ENCODE results near the gene DKK3.
"Not testable (repeated sequence)": the region's sequence is repeated elsewhere in the genome, so short reads cannot be mapped to it uniquely, and the experiment has no call there.

The DKK3 gene

DNA sequence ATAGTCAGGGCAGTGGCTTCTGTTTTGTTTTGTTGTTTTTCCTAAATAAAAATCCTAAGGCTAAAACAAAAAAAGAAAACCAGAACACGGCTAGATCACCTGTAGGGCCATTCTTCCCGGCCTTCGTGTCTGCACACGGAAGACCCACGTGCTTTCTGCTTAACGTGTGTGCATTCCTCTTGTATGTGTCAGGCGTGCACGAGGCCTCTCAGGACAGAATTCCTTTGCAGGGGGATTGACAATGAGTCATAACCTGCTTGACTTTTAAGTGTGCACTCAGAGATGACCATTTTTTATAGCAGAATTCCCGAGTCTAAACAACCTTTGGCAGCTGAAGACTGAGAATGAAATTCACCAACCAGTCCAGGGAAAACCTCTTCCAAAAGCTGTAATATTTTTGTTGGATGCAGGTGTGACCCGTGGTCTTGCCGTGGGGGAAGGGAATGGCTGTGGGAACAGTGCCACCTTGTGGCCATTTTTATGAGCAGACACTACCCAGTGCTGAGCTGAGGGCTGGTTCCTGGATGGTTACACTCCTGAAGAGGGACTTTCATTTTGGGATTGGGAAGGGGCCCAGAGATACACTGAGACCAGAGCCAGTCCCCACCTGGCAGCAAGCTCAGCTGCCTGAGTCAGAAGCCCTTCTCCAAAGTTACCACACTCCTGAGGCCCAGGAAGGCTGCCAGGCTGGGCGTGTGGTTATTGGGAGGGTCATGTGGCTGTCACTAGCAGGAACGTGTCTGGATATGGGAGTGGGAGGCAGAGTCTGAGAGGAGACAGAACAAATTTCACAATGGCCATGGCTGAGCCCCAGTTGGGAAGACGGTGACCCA is 35.7 kb upstream of the DKK3 start:
- Mint-ChIP-seq H3K36me3 (no peaks in the 10 kb centered on the region), H3K27me3 (no peaks in the 10 kb centered on the region), H3K4me1 (ENCODE audit: low read depth) (peaks cover 4% of the 10 kb centered on the region), H3K4me3 (no peak overlapping the region), H3K9me3 (ENCODE audit: low read depth) (no peaks in the 10 kb centered on the region), H3K27ac (no peak overlapping the region)

DNA sequence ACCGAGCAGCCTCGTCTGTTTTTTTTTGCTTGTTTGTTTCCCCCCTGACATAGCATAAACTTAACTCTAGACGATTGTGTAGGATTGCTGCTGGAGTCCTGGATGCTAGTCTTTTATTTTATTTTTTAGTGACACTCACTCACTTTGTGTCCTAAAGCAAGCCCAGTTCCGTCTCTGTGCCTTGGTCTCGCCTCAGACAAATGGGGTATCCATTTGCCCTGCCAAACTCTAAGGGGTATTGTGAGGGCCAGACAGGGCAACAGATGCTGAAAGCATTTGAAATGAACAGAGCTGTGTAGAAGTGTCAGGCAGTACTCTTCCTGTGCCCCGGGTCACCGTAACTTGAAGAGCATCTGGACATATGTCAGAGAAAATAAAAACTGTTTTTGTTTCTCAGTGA is 34.8 kb upstream of the DKK3 start:
- H3K27ac Mint-ChIP-seq = no peak overlapping the region
- H3K4me1 Mint-ChIP-seq (ENCODE audit: low read depth) = peaks cover 4% of the 10 kb centered on the region
- no peaks in the 10 kb centered on the region for H3K27me3 Mint-ChIP-seq
- H3K4me3 Mint-ChIP-seq = no peak overlapping the region
- no peaks in the 10 kb centered on the region for H3K36me3 Mint-ChIP-seq
- no peaks in the 10 kb centered on the region for H3K9me3 Mint-ChIP-seq (ENCODE audit: low read depth)

DNA sequence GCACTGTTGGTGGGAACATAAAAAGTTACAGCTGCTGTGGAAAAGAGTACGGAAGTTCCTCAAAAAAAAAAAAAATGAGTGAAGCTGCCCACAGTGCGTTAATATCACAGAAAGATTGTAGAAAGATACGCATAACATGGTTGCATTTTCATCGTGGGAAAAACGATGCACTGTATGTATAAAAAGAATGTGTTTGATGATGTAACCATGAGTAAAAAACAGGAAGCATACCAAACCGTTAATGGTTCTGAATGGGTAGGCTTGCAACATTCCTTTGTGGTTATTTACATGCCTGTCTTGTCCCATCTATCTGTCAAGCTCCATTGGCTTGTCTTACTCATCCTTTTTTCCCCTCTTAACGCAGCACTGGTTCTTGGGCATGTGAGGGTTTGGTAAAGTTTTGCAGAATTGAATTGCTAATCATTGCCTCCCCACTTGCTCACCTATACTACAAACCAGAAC is 33.8 kb upstream of the DKK3 start:
- no peaks in the 10 kb centered on the region for H3K27me3 Mint-ChIP-seq
- no peaks in the 10 kb centered on the region for H3K9me3 Mint-ChIP-seq (ENCODE audit: low read depth)
- no peaks in the 10 kb centered on the region for H3K36me3 Mint-ChIP-seq
- H3K27ac Mint-ChIP-seq = no peak overlapping the region
- H3K4me1 Mint-ChIP-seq (ENCODE audit: low read depth) = no peaks in the 10 kb centered on the region
- H3K4me3 Mint-ChIP-seq = no peak overlapping the region

GRCh38 chr11:12040719-12041118 is 32.3 kb upstream of the DKK3 start:
- not testable (repeated sequence) for H3K36me3 Mint-ChIP-seq; H3K27me3 Mint-ChIP-seq; H3K4me1 Mint-ChIP-seq (ENCODE audit: low read depth); H3K27ac Mint-ChIP-seq; H3K9me3 Mint-ChIP-seq (ENCODE audit: low read depth); H3K4me3 Mint-ChIP-seq

DNA sequence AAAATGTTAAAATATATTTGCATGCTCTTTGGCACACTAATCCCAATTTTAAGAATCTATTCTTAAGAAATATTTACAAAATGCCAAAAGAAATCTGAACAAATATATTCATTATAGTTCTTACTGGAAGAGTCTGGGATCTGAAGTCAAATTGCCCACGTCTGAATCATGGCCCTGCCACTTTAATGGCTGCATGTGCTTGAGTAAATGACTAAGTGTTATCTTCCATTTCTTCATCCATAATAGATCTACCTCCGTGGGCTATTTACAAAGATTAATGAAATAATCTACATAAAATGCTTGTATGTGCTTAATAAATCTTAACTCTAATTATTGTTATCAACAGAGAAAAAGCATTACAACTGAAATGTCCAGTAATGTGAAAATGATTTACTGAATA is 24.5 kb upstream of the DKK3 start:
- Mint-ChIP-seq H3K36me3 (no peaks in the 10 kb centered on the region), H3K27me3 (peaks cover 12% of the 10 kb centered on the region), H3K27ac (no peak overlapping the region), H3K9me3 (ENCODE audit: low read depth) (no peaks in the 10 kb centered on the region), H3K4me1 (ENCODE audit: low read depth) (no peaks in the 10 kb centered on the region), H3K4me3 (no peak overlapping the region)

DNA sequence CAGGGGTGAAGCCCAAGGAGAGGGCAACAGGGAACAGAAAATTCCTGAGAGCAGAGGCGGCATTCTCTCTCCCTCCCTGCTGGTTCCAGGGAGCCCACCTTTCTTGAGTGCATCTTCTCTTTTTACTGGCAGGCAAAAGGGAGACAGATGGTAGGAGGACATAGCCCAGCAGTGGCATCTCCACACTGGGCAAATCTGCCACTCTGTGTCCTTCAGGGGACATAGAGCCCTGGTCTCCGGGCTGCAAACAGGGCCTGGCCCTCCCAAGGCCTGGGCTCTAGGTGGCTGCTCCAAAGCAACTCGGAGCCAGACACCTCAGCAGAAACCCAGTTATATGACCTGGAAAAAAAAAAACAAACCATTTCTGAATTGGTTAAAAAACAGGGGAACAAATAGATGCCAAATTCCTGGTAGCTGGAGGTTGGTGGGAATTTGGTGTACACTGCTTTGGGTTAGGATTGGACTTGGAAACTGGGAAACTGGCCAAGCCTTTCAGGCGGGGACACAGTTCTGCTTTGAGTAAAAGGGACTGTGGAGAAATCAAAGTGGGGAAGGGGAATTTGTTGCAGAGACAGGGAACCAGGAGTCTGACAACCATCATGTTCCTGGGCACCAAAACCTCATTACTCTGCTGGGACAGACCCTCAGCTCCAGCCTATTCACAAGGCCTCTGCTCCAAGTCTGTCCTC is 23.6 kb upstream of the DKK3 start:
- Mint-ChIP-seq H3K4me3 (no peak overlapping the region), H3K9me3 (ENCODE audit: low read depth) (no peaks in the 10 kb centered on the region), H3K27ac (no peak overlapping the region), H3K4me1 (ENCODE audit: low read depth) (no peaks in the 10 kb centered on the region), H3K27me3 (peaks cover 12% of the 10 kb centered on the region), H3K36me3 (no peaks in the 10 kb centered on the region)

DNA sequence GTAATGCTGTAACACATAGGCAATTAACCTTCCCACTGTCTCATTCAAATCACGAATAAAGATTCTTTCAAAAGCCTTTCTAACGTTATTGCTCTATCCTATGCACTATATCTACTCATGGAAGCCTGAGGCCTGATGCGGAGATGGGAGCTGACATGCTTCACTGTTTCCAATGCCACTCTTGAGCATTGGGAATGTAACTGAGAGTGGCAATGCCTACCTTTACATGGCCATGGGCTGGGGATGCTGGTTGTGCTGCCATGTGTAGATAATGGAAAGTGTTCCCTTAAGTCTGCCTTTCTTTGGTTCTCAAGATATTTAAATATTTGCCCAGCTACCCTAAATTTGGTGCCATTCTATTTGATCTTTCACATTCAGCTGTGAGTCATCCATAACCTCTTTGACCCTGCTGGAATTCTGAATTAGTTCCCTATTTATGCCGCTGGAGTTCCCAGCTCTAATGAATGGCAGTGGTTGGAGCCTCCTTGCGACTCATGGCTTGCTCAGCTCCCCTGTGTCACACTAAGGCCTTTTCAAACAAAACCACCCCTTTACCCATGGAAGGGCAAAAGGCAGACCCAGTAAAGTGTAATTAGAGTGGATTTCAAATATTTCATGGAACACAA is 21.4 kb upstream of the DKK3 start:
- H3K9me3 Mint-ChIP-seq (ENCODE audit: low read depth) = no peaks in the 10 kb centered on the region

DNA sequence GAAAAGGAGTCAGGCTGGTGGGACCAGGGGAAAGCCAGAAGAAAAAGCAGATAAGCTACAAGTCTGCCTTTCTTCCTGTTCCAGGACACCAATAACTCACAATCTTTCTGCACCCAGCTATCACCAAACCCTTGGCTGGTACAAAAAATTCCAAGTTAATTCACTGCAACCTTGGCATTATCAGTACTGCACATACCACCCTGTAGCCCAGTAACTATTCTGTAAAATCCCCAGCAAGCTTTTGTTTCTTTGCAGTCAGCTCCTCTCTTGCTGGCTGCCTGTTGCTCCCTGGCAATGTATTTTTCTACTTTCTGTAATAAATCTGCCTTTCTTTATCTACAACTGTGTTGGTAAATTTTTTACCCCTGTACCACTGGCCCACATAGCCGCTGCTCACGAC is 20.7 kb upstream of the DKK3 start:
- Mint-ChIP-seq H3K9me3 (ENCODE audit: low read depth) (peaks cover 6% of the 10 kb centered on the region), H3K4me1 (ENCODE audit: low read depth) (no peaks in the 10 kb centered on the region), H3K4me3 (no peak overlapping the region), H3K27ac (no peak overlapping the region), H3K27me3 (peaks cover 9% of the 10 kb centered on the region), H3K36me3 (no peaks in the 10 kb centered on the region)

More for the DNA sequence above, 21.4 kb upstream of the DKK3 start:
- Mint-ChIP-seq H3K27me3 (peaks cover 5% of the 10 kb centered on the region), H3K4me3 (no peak overlapping the region), H3K4me1 (ENCODE audit: low read depth) (no peaks in the 10 kb centered on the region), H3K36me3 (no peaks in the 10 kb centered on the region), H3K27ac (no peak overlapping the region)

DNA sequence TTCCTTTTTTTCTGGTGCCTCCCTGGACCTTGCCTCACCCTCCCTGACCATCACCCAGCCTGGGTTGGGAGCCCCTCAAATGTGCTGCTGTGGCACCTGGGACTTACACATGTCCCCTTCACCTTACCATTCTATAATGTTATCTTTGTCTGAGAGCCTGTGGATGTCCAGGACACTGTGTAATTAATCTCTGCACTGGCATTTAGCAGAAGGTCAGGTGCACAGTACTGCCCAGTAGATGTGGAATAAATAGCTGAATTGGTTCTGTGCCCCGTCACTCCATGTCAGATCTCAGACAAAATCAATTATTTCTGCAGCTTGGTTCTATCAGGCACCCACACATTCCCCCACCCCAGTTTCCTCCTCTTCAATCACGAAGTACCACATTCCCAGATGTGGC is 19.9 kb upstream of the DKK3 start:
- Mint-ChIP-seq H3K4me3 (no peak overlapping the region), H3K36me3 (no peaks in the 10 kb centered on the region), H3K27me3 (peaks cover 6% of the 10 kb centered on the region), H3K4me1 (ENCODE audit: low read depth) (no peaks in the 10 kb centered on the region), H3K27ac (no peak overlapping the region), H3K9me3 (ENCODE audit: low read depth) (peaks cover 6% of the 10 kb centered on the region)

- Mint-ChIP-seq H3K27me3 (peaks cover 6% of the 10 kb centered on the region), H3K36me3 (no peaks in the 10 kb centered on the region), H3K9me3 (ENCODE audit: low read depth) (peaks cover 6% of the 10 kb centered on the region), H3K27ac (no peak overlapping the region), H3K4me1 (ENCODE audit: low read depth) (no peaks in the 10 kb centered on the region), H3K4me3 (no peak overlapping the region)
Observed at GRCh38 chr11:12026331-12027211, 18.1 kb upstream of the DKK3 start.

- Mint-ChIP-seq H3K27ac (no peak overlapping the region), H3K27me3 (peaks cover 11% of the 10 kb centered on the region), H3K4me1 (ENCODE audit: low read depth) (no peaks in the 10 kb centered on the region), H3K4me3 (no peak overlapping the region), H3K36me3 (no peaks in the 10 kb centered on the region), H3K9me3 (ENCODE audit: low read depth) (peaks cover 6% of the 10 kb centered on the region)
Observed at GRCh38 chr11:12024254-12024926, 16.0 kb upstream of the DKK3 start.

- Mint-ChIP-seq H3K9me3 (ENCODE audit: low read depth) (peaks cover 6% of the 10 kb centered on the region), H3K4me1 (ENCODE audit: low read depth) (no peaks in the 10 kb centered on the region), H3K36me3 (no peaks in the 10 kb centered on the region), H3K4me3 (no peak overlapping the region), H3K27ac (no peak overlapping the region), H3K27me3 (peaks cover 11% of the 10 kb centered on the region)
Observed at GRCh38 chr11:12023015-12023414, 14.6 kb upstream of the DKK3 start.

DNA sequence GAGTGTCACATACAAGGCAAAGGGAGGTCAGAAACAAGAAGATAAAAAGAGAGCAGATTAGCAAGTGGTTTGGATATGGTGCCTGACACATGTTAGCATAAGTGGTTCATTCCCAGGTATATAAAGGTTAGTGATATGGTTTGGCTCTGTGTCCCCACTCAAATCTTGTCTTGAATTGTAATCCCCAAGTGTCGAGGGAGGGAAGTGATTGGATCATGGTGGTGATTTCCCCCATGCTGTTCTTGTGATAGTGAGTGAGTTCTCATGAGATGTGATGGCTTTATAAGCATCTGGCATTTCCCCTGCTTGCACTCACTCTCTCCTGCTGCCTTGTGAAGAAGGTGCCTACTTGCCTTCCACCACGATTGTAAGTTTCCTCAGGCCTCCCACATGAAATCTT is 12.1 kb upstream of the DKK3 start:
- Mint-ChIP-seq H3K9me3 (ENCODE audit: low read depth) (peaks cover 6% of the 10 kb centered on the region), H3K4me3 (no peak overlapping the region), H3K36me3 (no peaks in the 10 kb centered on the region), H3K4me1 (ENCODE audit: low read depth) (no peaks in the 10 kb centered on the region), H3K27ac (no peak overlapping the region), H3K27me3 (peaks cover 15% of the 10 kb centered on the region)

- no peak overlapping the region for H3K27ac Mint-ChIP-seq
- no peaks in the 10 kb centered on the region for H3K4me1 Mint-ChIP-seq (ENCODE audit: low read depth)
- H3K36me3 Mint-ChIP-seq = no peaks in the 10 kb centered on the region
- peaks cover 6% of the 10 kb centered on the region for H3K9me3 Mint-ChIP-seq (ENCODE audit: low read depth)
- H3K27me3 Mint-ChIP-seq = peaks cover 15% of the 10 kb centered on the region
- H3K4me3 Mint-ChIP-seq = no peak overlapping the region
Observed at GRCh38 chr11:12019866-12020416, 11.5 kb upstream of the DKK3 start.

All from activated naive CD8-positive, alpha-beta T cell (primary cell).